SK-N-SH treated with all-trans-retinoic acid at 6 μM for 48 hours (cell line): ENCODE results near the gene ACSBG1.

Experiments used
- ARNTL ChIP-seq: fragments of 450-650 bp; formaldehyde crosslinking; IDR thresholded peaks from 2 replicates; pipeline ENCODE4 v1.5.0; 2020; ENCODE audit warnings: low read depth, mild to moderate bottlenecking, moderate library complexity, borderline replicate concordance
- GLIS3 ChIP-seq: fragments of 250-450 bp; sonication (Bioruptor Pico); IDR thresholded peaks from 2 replicates; pipeline ENCODE4 v1.5.0; 2020; ENCODE audit warnings: mild to moderate bottlenecking, moderate library complexity
- PPARA ChIP-seq: fragments of 250-450 bp; sonication (Bioruptor Pico); IDR thresholded peaks from 2 replicates; pipeline ENCODE4 v1.5.0; 2020; ENCODE audit warnings: mild to moderate bottlenecking, borderline replicate concordance
- RARB ChIP-seq: fragments of 250-450 bp; sonication (Bioruptor Pico); IDR thresholded peaks from 2 replicates; pipeline ENCODE4 v1.8.0; 2021; ENCODE audit warnings: mild to moderate bottlenecking, moderate library complexity
- TOX ChIP-seq: fragments of 250-450 bp; sonication (Bioruptor Pico); IDR thresholded peaks from 2 replicates; pipeline ENCODE4 v1.8.0; 2021; ENCODE audit warnings: mild to moderate bottlenecking, moderate library complexity, borderline replicate concordance
- ZFP3 ChIP-seq: fragments of 250-450 bp; sonication (Bioruptor Pico); IDR thresholded peaks from 2 replicates; pipeline ENCODE4 v1.5.0; 2020; ENCODE audit warnings: mild to moderate bottlenecking, moderate library complexity
- TF ChIP-seq, protein P1 (sequence below): fragments of 250-450 bp; sonication (Bioruptor Pico); IDR thresholded peaks from 2 replicates; pipeline ENCODE4 v1.5.1; 2020; ENCODE audit warnings: low read depth, mild to moderate bottlenecking, moderate library complexity
- TF ChIP-seq, protein P2 (sequence below): fragments of 250-450 bp; sonication (Bioruptor Pico); IDR thresholded peaks from 2 replicates; pipeline ENCODE4 v1.8.0; 2020; ENCODE audit warnings: mild to moderate bottlenecking, moderate library complexity, borderline replicate concordance

DNA sequence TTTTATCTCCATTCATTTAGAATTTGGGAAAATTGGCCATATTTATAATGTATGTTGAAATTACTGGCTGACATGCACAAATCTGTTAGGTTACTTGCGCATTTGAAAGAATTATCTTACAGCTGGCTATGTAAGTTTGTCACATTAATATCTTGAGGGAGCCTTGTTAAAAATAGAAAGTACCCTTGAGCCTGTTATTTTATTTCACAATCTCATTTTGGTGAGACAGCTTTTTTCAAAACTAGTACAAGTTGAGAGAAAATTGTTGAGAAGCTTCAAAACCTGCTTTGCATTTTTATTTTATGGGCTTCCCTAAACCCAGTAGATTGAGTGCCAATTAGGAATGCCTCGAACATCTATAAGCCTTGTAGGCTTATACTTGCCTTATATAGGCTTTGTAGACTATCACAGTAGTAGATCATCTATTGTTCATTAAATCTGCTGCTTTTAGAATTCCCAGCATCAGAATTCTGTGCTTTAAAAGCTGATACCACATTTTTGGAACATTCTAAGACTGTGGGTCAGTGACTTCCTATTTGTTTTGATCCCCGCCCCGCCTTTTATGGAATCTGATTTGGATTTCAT, 78.9 kb downstream of the ACSBG1 start:
- no peak for TF ChIP-seq RARB (CRISPR knock-in tag)
- no peak for TF ChIP-seq ZFP3 (CRISPR knock-in tag)
- TF ChIP-seq, protein P1, sequence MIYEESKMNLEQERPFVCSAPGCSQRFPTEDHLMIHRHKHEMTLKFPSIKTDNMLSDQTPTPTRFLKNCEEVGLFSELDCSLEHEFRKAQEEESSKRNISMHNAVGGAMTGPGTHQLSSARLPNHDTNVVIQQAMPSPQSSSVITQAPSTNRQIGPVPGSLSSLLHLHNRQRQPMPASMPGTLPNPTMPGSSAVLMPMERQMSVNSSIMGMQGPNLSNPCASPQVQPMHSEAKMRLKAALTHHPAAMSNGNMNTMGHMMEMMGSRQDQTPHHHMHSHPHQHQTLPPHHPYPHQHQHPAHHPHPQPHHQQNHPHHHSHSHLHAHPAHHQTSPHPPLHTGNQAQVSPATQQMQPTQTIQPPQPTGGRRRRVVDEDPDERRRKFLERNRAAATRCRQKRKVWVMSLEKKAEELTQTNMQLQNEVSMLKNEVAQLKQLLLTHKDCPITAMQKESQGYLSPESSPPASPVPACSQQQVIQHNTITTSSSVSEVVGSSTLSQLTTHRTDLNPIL (CRISPR knock-in tag): no peak
- no peak for TF ChIP-seq TOX (CRISPR knock-in tag)
- no peak for TF ChIP-seq GLIS3 (CRISPR knock-in tag)
- TF ChIP-seq, protein P2, sequence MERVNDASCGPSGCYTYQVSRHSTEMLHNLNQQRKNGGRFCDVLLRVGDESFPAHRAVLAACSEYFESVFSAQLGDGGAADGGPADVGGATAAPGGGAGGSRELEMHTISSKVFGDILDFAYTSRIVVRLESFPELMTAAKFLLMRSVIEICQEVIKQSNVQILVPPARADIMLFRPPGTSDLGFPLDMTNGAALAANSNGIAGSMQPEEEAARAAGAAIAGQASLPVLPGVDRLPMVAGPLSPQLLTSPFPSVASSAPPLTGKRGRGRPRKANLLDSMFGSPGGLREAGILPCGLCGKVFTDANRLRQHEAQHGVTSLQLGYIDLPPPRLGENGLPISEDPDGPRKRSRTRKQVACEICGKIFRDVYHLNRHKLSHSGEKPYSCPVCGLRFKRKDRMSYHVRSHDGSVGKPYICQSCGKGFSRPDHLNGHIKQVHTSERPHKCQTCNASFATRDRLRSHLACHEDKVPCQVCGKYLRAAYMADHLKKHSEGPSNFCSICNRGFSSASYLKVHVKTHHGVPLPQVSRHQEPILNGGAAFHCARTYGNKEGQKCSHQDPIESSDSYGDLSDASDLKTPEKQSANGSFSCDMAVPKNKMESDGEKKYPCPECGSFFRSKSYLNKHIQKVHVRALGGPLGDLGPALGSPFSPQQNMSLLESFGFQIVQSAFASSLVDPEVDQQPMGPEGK: no peak
- TF ChIP-seq ARNTL (CRISPR knock-in tag): no peak
- no peak for TF ChIP-seq PPARA (CRISPR knock-in tag)
